Breast epithelium (tissue), 3 donors: ENCODE measurements around the gene PLTP.
A peak's percentile ranks its signal among the peaks of the same experiment; 100 is the strongest.

ENCODE experiments used
- CTCF ChIP-seq, 3 donors: fragments of 450-650 bp; IDR thresholded peaks; one replicate each; pipeline ENCODE4 v1.5.1; 2016 to 2017; ENCODE audit warnings: antibody characterized with exemption in 3 of 3, mild to moderate bottlenecking in 3 of 3, moderate library complexity in 3 of 3
- POLR2AphosphoS5 ChIP-seq, 3 donors: sonication (generic); formaldehyde crosslinking; IDR thresholded peaks; one replicate each; pipeline ENCODE4 v1.6.1; 2017; ENCODE audit warnings: antibody characterized with exemption in 3 of 3

- TF ChIP-seq CTCF (IDR thresholded peaks at IDR 0.05): peak; percentile 29 to 48 (median 34)
- peak in 1 of 3 donors; percentile 25 for TF ChIP-seq POLR2AphosphoS5 (IDR thresholded peaks at IDR 0.05)
These were observed 21.6 kb downstream of the PLTP start for GRCh38 chr20:45890077-45890984.
